T-helper 2 cell (primary cell): ENCODE measurements around the gene AGTR1.
"Not testable (repeated sequence)": the region's sequence is repeated elsewhere in the genome, so short reads cannot be mapped to it uniquely, and the experiment has no call there.

Source experiments
- DNase-seq, 5 experiments: peaks; one replicate each; pipeline versions ENCODE4 v3.0.0 to v3.0.0-alpha.2; 2012 to 2022

Gene AGTR1

DNA sequence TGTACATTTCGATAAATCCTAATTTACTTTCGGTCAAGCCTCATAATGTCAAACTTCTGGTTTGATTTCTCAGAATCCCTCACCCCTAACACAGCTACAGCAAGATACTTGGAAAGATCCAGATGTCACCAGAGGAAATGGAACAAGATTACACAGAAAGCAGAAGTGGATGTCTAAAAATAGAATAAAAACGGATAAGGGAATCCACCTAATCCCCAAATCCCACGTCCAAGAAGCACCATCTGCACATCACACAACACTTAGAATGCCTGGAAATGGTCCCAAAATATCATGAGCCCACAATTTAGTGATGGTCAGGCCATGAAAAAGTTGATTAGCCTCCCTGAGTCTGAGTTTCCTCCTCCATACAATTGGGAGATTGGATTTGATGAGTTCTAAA is 61.7 kb downstream of the AGTR1 start:
- no peak for DNase-seq

DNA sequence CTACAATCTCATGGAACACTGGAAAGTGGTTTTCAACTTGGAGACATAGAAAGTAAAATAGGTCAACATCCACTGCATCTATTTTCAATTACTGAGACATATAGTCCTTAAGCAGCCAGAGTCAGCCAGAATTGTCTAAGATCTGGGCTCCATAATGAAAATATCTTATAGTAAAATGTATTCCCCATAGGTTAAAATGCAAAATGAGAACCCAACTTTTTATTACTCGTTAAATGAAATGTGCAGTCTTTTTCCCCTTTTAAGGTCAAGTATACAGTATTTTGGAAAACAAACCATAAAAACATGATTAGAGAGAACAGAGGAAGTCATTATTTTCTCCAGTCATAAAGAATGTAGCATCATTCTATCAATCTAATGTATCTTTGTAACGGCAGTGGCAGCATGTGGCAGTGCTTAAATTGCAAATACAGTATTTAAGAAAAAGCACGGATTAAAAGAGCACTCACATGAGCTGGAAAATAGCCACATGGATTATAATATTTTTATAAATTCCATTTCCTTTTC is 65.5 kb downstream of the AGTR1 start:
- DNase-seq = no peak

DNA sequence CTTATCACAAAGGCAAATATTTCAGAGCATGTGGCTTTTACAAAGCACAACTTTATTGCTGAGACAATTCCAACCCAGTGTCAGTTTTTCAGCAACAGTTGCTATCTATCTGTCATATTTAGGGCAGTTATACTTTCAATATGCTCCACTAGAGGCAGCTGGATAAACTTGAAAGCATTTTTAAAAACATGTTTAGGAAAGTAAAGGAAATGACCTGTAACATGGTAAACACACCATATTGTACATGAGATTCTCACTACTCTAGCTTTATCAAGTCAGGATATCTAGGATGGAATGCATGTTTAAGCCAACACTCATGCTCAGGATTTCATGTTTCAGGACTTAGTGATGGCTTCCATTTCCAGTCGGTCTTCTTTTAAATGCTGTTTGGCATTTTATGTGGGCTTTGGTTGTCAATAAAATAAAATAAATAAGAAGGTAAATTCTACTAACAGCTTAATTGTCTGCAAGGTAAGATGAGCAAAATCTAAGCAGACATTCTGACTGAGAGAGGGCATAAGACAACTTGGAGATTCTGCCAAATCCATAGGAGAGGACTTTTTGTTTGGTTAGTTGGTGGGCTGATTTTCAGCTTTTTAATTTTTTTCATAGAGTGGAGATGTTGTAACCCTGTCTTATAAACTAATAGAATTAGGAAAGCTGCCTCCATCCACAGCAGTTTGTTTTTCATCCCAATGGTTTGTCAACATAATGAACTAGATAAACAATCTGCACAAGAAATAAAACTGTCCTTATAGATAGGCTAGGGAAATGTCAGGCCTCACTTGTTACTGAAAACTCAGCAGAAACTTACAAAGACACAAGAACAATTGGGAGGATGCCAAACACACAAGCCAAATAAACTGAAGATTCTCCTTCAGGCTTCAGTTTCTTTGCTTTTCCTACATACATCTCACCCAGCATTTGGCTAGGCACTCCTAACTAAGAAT is 66.6 kb downstream of the AGTR1 start:
- no peak for DNase-seq

DNA sequence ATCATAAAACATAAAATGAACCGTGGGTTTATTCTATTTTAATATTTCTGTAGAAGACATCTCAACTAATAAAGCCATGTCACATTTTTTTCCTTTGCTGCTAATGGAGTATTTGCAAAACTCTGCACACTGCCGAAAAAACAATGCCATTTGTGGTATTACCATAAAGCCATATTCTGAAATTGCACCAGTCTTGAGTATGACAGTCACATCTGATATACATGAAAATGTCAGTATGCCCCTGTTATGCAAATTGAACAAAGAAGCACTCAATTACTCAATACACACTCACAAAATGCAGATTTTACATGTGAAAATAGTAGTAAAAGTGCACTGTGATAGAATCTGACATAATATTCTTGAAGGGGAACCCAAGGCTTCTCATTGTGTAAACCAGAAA is 74.7 kb downstream of the AGTR1 start:
- no peak for DNase-seq

DNA sequence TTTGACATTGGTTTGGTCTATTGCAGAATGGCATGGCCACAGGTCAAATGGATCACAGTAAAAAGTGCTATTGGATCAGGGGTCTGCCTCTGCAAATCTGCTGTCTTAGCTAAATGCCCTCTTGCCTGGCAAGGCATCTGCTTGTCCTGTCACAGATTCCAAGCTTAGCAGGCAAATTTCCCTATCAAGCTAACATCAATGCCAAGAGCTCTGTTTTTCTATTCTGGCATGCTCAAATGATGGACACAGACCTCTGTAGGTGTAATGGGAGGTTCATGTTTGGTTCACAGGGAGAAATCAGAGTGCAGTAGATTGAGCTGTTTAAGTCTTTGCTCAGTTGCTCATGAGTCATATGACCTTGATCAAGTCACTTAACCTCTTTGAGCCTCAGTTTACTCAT is 75.1 kb downstream of the AGTR1 start:
- no peak for DNase-seq

GRCh38 chr3:148773805-148774204 is 76.1 kb downstream of the AGTR1 start:
- no peak for DNase-seq

GRCh38 chr3:148778926-148779325 is 81.2 kb downstream of the AGTR1 start:
- DNase-seq = no peak

DNA sequence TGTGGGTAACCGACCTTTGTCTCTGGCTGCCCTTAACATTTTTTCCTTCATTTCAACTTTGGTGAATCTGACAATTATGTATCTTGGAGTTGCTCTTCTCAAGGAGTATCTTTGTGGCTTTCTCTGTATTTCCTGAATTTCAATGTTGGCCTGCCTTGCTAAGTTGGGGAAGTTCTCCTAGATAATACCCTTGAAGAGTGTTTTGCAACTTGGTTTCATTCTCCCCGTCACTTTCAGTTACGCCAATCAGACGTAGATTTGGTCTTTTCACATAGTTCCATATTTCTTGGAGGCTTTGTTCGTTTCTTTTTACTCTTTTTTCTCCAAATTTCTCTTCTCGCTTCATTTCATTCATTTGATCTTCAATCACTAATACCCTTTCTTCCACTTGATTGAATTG is 87.3 kb downstream of the AGTR1 start:
- not testable (repeated sequence) for DNase-seq

- DNase-seq = not testable (repeated sequence)
Measured at GRCh38 chr3:148786159-148786558, 88.5 kb downstream of the AGTR1 start.

DNA sequence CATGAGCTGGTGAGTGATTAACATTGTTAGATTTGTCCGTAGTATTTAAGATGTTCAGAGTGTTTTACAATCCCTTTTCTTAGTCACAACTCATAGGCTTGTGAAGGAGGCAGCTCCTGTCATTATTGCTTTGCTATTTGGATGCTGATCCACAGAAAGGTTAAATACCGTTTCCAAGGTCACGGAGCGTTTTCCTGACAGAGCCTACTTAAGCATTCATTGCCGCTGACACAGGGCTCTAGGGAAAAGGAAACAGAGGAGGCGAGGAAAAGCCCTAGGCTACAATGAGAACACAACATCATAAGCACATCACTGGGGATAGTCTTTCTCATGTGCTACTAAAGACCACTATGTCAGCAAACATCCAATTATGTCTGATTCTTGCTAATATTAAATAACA is 91.4 kb downstream of the AGTR1 start:
- DNase-seq = no peak

DNA sequence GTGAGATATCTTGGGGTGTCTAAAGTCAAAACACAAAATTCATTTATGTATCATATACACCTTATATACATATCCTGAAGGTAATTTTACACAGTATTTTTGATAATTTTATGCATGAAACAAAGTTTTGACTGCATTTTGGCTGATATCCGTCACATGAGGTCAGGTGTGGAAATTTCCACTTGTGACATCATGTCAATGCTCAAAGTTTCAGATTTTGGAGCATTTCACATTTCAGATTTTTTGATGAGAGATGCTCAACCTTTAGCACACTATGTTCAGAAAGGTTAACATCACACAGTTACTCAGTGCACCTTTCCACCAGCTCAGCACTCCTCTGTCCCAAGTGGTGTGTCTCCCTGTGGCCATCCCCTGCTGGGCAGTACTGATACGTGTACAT is 92.2 kb downstream of the AGTR1 start:
- no peak for DNase-seq

DNA sequence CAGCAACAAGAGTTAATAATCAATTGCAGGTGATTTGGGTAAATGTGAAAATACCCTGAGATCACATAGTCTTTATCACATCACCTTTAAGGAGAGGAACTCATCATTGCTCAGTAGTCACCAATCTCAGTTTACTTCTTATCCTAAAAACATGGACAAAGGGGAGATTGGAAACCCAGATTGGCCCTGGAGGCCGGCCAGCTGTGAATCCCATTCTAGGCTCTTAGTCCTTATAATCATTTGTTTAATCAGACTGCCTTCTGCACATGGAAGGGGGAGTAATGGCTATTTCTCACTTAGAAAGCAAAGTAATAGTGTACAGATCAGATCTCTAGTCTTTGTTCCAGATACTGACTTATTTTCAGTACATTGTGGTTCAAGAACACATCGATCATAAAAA is 92.7 kb downstream of the AGTR1 start:
- DNase-seq = no peak

DNA sequence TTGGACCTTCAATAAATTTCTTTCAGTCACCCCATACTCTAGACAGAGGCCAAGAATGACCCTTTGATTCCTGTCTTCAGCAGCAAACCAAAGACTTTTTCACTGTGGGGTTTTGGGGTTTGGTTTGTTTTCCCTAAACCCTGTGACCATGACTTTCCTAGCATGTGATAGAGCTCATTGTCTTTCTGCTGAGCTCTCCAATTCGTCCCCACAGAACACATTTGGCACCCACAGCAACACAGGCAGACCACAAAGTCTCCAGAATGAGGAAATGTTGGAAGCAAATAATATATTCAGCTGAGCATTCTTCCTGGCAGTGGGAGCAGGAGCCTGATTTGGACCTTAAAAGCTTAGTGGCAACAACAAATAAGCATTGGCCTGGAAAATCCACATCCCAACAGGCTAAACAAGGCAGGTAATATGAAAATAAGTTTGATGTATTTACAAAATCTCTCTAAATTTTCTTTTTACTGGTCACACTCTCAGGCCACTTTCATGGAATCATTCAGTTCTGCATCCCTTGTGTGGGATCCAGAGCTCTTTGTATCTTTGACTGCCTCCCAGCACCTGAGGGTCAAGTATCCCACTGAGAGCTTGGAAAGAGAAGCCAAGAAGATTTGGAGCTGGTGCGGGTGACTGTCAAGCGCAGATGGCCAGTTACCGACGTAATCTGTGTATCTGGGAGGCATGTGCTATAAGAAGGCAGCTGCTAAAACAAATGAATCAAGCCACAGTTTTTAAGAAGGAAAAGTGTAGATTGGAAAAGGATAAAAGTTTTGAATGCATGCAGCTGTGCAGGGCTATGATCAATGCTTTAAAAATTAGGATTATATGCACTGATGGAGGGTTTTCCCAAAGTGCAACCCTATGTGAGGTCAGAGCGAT is 93.4 kb downstream of the AGTR1 start:
- no peak for DNase-seq

- no peak for DNase-seq
Measured at GRCh38 chr3:148791920-148792319, 94.2 kb downstream of the AGTR1 start.

DNA sequence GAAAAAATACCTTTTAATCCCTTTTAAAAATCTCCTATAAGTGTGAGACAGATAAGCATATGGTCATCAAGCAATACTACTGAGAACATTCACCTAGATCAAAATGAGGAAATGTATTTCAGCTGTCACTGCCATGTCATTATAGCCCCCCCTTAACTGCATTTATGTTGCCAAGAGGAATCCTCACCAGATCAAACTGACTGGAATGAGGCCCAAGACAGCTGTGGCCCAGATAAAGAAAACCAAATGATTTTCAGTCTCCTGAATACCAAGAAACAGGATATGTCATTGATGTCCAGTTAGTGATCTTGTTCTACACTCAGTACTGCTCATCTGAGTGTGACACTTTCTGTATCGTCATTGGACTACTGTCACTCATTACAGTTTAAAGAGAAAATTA is 94.8 kb downstream of the AGTR1 start:
- no peak for DNase-seq
